HepG2 (cell line): ENCODE data around the gene KCND2.

ENCODE experiments used
- ATRX ChIP-seq: sonication (generic); formaldehyde crosslinking; IDR thresholded peaks from 2 replicates; pipeline ENCODE4 v1.4.0; 2020; ENCODE audit warnings: missing genetic modification reagents, borderline replicate concordance
- POLR2A ChIP-seq, 2 experiments: IDR thresholded peaks; 2 replicates each; pipeline ENCODE4 v1.6.1; 2011; ENCODE audit warnings: low read depth in 2 of 2, low read length in 2 of 2, mild to moderate bottlenecking in 1 of 2, moderate library complexity in 1 of 2; ENCODE audit not compliant: insufficient read depth in 1 of 2
- TEAD2 ChIP-seq: sonication (generic); formaldehyde crosslinking; IDR thresholded peaks from 2 replicates; pipeline ENCODE4 v1.9.0; 2021; ENCODE audit warnings: missing genetic modification reagents
- ZNF121 ChIP-seq: sonication (generic); formaldehyde crosslinking; IDR thresholded peaks from 2 replicates; pipeline ENCODE4 v1.5.0; 2020; ENCODE audit warnings: mild to moderate bottlenecking, missing genetic modification reagents
- ZNF530 ChIP-seq: sonication (generic); formaldehyde crosslinking; IDR thresholded peaks from 2 replicates; pipeline ENCODE4 v1.5.0; 2020; ENCODE audit warnings: low read depth, mild to moderate bottlenecking, missing genetic modification reagents
- TF ChIP-seq, protein P1 (sequence below): sonication (generic); formaldehyde crosslinking; IDR thresholded peaks from 2 replicates; pipeline ENCODE4 v1.5.0; 2020; ENCODE audit warnings: mild to moderate bottlenecking, missing genetic modification reagents, moderate library complexity

- TF ChIP-seq ZNF530 (no peak), ATRX (CRISPR knock-in tag) (no peak), TEAD2 (CRISPR knock-in tag) (no peak), ZNF121 (CRISPR knock-in tag) (no peak), POLR2A (IDR thresholded peaks at IDR 0.05; ENCODE audit: insufficient read depth in 1 of 2, low read depth in 2 of 2, low read length in 2 of 2) (no peak)
- TF ChIP-seq, protein P1, sequence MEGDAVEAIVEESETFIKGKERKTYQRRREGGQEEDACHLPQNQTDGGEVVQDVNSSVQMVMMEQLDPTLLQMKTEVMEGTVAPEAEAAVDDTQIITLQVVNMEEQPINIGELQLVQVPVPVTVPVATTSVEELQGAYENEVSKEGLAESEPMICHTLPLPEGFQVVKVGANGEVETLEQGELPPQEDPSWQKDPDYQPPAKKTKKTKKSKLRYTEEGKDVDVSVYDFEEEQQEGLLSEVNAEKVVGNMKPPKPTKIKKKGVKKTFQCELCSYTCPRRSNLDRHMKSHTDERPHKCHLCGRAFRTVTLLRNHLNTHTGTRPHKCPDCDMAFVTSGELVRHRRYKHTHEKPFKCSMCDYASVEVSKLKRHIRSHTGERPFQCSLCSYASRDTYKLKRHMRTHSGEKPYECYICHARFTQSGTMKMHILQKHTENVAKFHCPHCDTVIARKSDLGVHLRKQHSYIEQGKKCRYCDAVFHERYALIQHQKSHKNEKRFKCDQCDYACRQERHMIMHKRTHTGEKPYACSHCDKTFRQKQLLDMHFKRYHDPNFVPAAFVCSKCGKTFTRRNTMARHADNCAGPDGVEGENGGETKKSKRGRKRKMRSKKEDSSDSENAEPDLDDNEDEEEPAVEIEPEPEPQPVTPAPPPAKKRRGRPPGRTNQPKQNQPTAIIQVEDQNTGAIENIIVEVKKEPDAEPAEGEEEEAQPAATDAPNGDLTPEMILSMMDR, result no peak
Observed at GRCh38 chr7:120486164-120486563, 213.2 kb downstream of the KCND2 start.
